ENCODE data around the gene ANXA6.

ANXA6 gene

GRCh38 chr5:151159649-151160373, 2.2 kb upstream of the ANXA6 start:
- no peak for DNase-seq (ENCODE audit: low read depth)

GRCh38 chr5:151158287-151158661, 695 bp upstream of the ANXA6 start:
- H3K4me3 ChIP-seq (ENCODE audit: control insufficient read depth, low read depth, low read length) = peak overlapping the region; percentile 88
- DNase-seq (ENCODE audit: low read depth) = no peak
- TF ChIP-seq, protein P1, sequence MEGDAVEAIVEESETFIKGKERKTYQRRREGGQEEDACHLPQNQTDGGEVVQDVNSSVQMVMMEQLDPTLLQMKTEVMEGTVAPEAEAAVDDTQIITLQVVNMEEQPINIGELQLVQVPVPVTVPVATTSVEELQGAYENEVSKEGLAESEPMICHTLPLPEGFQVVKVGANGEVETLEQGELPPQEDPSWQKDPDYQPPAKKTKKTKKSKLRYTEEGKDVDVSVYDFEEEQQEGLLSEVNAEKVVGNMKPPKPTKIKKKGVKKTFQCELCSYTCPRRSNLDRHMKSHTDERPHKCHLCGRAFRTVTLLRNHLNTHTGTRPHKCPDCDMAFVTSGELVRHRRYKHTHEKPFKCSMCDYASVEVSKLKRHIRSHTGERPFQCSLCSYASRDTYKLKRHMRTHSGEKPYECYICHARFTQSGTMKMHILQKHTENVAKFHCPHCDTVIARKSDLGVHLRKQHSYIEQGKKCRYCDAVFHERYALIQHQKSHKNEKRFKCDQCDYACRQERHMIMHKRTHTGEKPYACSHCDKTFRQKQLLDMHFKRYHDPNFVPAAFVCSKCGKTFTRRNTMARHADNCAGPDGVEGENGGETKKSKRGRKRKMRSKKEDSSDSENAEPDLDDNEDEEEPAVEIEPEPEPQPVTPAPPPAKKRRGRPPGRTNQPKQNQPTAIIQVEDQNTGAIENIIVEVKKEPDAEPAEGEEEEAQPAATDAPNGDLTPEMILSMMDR (IDR thresholded peaks at IDR 0.05; ENCODE audit: control insufficient read depth, insufficient read depth, low read depth, low read length, missing control alignments) = no peak

More at GRCh38 chr5:151159649-151160373, 2.2 kb upstream of the ANXA6 start:
- H3K4me3 ChIP-seq (ENCODE audit: control insufficient read depth, low read depth, low read length) = no peak overlapping the region
- TF ChIP-seq, protein P1 (IDR thresholded peaks at IDR 0.05; ENCODE audit: control insufficient read depth, insufficient read depth, low read depth, low read length, missing control alignments) = no peak

DNA sequence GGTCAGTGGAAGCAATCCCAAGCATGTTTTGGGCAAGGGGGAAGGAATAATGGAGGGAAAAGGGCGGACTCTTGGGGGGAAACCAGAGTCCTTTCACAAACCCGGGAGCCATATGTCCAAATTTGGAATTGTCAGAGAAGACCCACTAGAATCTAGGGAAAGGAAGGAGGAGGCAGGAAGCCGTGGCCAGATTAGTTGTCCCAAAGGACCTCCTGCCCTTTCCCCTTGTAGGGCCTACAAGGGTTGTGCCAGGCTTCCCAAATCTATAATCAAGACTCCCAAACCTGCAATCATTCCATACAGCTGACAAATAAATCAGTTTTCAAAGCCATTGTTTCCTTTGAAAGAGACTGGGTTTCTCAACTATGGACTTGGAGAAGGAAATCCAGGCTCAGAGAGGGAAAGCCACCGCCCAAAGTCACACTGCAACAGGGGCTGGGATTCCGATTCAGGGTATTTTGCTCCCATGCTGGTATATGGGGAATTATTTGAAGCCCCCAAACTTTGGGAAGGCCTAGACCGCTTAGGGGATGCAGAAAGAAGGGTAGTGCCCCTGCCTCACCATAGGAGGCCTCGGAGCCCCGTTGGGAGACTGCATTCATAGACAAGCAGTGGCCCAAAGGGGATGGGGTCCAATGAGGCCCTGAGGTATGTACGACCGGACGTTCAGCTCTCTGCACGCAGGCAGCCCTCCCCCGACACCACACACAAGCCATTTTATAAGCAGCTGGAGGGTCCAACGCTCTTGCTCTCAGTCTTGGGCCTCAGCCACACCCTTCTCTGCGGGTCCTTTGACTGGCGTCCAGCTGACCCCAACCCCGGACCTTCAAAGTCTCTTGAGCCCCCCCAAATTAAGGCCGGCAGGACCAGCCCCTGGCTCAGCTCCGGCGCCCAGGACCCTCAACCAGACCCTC, 815 bp downstream of the ANXA6 start:
- no peak for DNase-seq (ENCODE audit: low read depth)
- peak overlapping the region; percentile 88 for H3K4me3 ChIP-seq (ENCODE audit: control insufficient read depth, low read depth, low read length)
- TF ChIP-seq, protein P1 (IDR thresholded peaks at IDR 0.05; ENCODE audit: control insufficient read depth, insufficient read depth, low read depth, low read length, missing control alignments) = no peak

DNA sequence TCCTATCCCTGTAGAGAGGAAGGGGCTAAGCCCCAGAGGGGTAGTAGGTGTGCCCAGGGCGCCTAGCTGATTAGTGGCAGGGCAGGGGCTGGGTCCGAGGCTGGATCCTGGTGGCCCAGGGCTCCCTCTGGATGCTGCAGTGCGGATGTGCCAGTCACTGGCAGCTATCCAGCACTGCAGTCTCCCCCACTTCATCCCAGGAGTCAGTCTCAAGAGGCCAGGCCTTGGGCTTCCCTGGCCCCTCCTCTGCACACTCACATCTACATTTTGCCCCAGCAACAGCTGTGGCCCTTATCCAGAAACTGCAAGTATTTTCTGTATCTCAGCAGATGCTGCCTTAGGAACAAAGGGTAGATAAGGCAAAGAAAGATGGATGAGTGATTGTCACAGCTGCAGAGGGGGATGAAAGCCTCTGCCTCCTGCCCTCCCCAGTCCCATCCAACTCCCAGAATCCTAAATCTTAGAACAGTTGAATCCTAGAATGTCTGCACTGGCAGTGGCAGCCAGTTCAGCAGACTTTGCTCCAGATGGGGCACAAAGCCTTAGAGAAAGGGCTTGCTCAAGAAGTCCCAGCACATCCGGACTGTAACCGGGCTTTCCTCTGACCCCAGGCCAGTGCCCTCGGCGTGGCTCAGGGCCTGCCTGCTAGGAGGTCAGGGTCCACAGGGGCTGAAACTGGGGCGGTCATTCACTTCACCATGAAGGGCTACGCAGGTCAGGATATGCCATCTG, 1.6 kb downstream of the ANXA6 start:
- DNase-seq (ENCODE audit: low read depth) = no peak
- peak overlapping the region; percentile 88 for H3K4me3 ChIP-seq (ENCODE audit: control insufficient read depth, low read depth, low read length)
- TF ChIP-seq, protein P1 (IDR thresholded peaks at IDR 0.05; ENCODE audit: control insufficient read depth, insufficient read depth, low read depth, low read length, missing control alignments) = no peak

DNA sequence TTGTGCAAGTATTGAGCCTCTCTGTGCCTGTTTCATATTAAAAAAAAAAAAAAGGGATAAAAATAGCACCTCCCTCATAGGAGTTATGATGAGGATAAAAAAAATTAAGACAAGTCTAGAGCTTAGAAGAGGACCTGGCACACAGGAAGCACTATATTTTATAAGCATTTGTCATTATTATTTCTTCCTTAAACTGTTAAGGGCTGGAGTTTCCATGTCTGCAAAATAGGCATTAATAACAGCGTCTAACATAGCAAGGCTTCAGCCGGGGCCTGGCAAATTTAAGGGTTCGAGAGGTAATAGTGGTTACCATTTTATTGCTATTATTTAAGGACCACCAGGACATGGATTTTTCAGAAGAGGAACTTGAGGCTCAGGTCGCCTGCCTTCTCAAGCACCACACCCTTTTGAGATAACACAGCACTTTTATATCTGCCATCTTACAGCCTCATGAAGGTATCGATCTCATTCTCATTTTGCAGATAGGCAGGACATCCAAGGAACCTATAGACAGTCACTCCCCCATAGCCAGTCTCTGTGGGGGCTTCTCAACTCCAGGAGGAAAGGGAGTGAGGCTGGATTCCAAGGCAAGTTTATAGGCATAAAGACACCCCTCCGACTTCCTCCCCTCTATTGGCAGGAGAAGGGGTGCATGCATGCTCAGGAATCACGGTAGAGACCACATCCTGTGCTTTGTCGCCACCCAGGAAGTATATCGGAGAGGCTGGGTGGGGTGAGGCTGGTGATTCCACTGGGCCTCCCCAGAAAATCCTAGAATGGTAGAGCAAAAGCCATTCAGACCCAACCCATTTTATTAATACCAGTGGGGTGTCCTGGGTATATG, 2.4 kb downstream of the ANXA6 start:
- TF ChIP-seq, protein P1 (IDR thresholded peaks at IDR 0.05; ENCODE audit: control insufficient read depth, insufficient read depth, low read depth, low read length, missing control alignments) = no peak
- peak overlapping the region; percentile 88 for H3K4me3 ChIP-seq (ENCODE audit: control insufficient read depth, low read depth, low read length)
- no peak for DNase-seq (ENCODE audit: low read depth)
